Eye (tissue), 1 donor: ENCODE data around the gene GRAMD2B.
A peak's percentile ranks its signal among the peaks of the same experiment; 100 is the strongest.

Experiments used
- DNase-seq: peaks from one replicate; pipeline ENCODE4 v3.0.0-alpha.2; 2015

GRAMD2B gene

GRCh38 chr5:126483156-126483555, 59.9 kb downstream of the GRAMD2B start:
- DNase-seq = no peak

DNA sequence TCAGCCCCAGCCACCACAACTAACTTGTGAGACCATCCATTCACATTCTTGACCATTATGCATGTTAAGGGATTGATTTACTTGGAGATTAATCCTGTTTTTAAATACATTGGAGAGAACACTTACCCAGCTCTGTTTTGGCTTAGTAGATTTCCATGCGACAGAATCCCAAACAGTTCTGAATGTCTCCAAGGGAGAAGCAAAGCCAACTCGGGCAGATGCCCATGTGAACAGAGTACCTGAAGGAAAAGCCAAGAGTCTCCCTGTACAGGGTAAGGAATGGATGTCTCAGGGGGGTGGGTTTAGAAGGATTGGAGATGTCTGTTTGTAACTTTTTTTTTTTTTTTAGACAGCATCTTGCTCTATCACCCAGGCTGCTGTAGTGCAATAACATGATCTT, 61.0 kb downstream of the GRAMD2B start:
- DNase-seq = no peak

DNA sequence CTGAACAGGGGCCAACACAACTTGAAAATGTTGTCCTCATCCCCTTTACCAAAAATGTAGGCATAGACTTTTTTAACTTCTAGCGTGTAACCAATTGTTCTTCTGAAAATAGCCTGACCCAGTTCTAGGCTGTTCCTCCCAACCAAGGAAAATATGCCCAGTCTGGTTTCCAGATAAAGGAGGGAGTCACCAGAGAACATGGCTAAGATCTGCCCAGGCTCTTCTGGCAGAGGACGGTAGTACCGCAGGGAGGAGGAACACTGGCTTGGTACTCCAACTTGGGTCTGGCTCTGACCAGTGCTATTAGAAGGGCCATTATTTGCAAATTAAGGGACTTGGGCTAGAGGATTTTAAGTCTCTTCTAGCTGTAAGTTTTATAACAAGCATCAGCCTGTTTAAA, 63.1 kb downstream of the GRAMD2B start:
- DNase-seq = no peak

DNA sequence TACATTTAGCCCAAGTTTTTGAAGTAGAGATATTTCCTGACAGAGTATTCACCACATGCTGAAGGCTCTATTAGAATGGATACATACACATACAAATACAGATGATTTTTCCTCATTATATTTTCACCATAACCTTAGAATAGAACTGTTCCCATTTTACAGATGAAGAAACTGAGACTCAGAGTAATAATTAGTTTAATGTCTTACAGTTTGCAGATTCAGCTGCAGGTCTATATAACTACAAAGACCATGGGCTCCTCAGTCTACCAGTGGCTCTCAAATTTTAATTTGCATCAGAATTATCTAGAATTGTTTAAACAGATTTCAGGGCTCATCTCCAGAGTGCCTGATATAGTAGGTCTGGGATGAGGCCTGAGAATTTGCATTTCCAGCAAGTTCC, 64.4 kb downstream of the GRAMD2B start:
- no peak for DNase-seq

DNA sequence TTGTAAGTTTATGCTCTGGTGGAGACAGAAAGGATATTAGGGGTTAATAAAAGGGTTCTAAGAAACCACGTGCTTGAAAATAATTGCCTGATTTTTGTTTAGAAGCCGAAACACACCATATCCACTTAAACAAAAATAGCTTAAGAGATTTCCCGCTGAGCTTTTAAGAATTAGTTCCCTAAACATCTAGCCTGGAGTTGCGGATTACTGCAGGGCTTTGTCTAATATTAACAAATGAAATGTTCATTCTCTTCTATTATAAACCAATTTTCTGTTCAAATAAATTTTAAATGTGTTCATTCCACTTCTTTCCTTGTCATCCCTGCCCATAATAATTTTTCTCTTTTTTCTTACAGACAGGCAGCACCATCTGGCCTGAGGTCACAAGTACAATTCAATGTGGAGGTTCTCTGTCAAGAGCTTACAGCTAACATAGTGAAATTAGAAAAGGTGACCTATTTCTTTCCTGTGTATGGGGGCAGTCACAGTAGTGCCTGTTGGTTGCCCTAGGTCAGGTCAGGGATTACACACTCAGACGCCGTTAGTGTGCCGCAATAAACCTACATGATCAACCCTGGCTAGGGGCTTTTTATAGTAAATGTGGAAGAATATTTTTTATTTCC, 65.3 kb downstream of the GRAMD2B start:
- DNase-seq = peak; percentile 73

DNA sequence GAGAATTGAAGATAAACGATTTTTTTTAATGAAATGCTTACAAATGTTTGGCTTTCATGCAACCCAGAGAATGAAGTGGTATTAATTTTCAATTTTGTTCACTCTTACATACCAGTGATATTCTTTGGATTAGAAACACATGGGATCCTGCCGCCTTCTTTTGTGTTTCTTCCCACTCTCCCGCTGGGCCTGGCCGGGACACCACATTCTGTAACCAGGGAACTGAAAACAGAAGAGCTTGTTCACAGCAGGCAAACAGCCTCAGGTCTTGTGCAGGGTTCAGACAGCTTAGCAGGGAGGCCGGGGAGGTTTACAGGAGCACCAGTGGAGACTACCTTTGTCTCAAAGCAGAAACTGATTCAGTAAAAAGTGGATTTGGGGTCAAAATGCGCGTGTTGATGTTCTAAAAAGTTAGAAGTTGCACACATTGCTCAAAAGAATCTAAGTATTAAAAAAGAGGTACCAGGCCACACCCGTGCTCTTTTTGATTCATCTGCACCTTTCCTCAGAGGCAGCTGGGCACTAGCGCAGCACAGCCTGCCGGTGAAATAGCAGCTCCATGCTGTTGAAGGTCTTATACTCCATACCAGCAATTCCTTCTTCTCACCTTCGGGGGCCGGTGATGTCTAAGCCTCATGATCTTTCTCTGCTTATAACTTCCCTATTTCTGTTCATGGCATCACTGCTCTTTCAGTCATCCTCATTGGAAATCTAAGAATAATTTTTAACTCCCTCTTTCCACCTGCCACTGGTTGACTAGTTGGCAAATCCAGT, 67.1 kb downstream of the GRAMD2B start:
- DNase-seq = peak; percentile 79

- DNase-seq = no peak
Measured at GRCh38 chr5:126492939-126493338, 69.7 kb downstream of the GRAMD2B start.

DNA sequence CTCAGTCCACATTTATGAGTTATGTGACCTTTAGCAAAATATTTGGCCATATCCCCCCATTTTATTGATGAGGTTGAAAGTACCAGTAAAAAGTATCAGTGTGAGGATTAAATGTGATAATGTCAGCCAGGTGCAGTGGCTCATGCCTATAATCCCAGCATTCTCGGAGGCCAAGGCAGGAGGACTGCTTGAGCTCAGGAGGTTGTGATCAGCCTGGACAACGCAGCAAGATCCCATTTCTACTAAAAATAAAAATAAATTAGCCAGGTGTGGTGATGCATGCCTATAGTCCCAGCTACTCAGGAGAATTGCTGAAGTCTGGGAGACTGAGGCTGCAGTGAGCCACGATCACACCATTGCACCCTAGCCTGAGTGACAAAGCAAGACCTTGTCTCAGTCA, 71.2 kb downstream of the GRAMD2B start:
- DNase-seq = no peak

DNA sequence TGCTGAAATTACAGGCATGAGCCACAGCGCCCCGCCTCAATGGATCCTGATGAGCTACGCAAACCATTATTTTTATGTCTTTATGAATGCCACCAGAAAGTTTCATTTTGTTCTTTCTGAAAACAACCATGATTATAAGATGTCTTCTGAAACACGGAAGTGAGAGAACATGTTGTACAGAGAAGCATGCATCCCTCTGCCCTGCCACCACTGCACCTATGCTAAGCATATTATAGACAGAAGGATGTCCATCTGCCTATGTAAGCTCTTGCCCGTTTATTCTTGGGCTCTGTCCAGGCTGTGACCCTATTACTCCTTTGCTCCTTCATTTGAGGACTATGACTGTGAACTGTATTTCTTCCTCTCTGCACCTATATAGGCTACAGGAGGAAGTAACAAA, 74.3 kb downstream of the GRAMD2B start:
- no peak for DNase-seq

GRCh38 chr5:126499278-126499677, 76.1 kb downstream of the GRAMD2B start:
- no peak for DNase-seq

GRCh38 chr5:126499853-126500342, 76.7 kb downstream of the GRAMD2B start:
- no peak for DNase-seq

DNA sequence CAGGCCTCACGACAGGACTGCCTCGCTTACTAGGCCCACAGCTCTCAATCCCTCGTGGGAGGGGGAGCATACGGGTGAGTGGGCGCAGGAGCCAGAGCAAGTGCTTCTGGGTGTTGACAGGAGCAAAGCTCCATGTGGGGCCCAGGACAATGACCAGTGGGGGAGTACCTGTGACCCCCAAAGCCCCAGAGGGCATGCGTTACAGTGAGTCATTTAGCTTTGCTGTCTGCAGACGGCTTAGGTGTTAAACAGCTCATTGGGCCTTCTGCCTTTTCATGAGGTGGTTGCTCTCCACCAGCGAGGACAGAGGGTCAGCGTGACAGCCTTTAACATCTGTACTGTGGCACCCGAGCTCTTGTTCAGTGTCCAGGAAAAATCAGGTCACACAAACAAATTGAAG, 78.2 kb downstream of the GRAMD2B start:
- no peak for DNase-seq

- DNase-seq = peak; percentile 43
Measured at GRCh38 chr5:126503602-126504104, 80.4 kb downstream of the GRAMD2B start.

- no peak for DNase-seq
Measured at GRCh38 chr5:126506079-126506478, 82.9 kb downstream of the GRAMD2B start.

- no peak for DNase-seq
Measured at GRCh38 chr5:126508251-126508961, 85.2 kb downstream of the GRAMD2B start.

- DNase-seq = no peak
Measured at GRCh38 chr5:126508962-126509279, 85.7 kb downstream of the GRAMD2B start.

- DNase-seq = no peak
Measured at GRCh38 chr5:126509339-126509738, 86.1 kb downstream of the GRAMD2B start.

DNA sequence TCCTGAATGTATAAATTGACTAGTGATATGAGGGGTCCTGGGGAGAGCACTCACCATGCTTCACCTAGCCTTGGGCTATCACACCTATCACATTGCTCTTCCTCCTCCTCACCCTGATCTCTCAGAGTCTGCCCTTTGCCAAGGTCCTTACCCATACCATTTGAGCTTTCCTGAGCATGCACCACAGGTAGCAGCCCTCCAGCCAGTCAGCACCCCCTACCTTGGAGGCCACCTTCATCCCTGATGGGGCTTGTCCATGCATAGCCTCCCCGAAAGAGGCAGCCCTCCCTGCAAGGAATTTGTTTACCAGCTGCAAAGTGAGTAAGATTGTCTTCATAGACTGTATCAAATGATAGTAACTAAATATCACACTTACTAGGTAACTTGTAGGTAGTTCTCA, 88.8 kb downstream of the GRAMD2B start:
- DNase-seq = no peak

GRCh38 chr5:126512451-126512850, 89.2 kb downstream of the GRAMD2B start:
- no peak for DNase-seq

DNA sequence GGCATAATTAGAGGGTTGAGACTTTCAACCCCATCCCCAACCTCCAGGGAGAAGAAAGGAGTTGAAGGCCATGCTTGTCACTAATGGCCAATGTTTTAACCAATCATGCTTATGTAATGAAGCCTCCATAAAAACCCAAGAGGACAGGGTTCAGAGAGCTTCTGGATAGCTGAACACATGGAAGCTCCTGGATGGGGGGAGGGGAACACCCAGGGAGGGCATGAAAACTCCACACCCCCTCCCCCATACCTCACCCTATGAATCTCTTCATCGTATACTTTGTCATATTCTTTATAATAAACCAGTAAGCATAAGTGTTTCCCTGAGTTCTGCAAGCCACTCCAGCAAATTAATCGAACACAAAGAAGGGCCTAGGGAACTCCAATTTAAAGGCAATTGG, 90.1 kb downstream of the GRAMD2B start:
- no peak for DNase-seq

- DNase-seq = no peak
Measured at GRCh38 chr5:126513703-126514102, 90.5 kb downstream of the GRAMD2B start.

- DNase-seq = no peak
Measured at GRCh38 chr5:126514131-126514557, 90.9 kb downstream of the GRAMD2B start.

GRCh38 chr5:126514558-126515141, 91.4 kb downstream of the GRAMD2B start:
- DNase-seq = no peak
